ENCODE measurements around the gene LPP.

LPP gene

DNA sequence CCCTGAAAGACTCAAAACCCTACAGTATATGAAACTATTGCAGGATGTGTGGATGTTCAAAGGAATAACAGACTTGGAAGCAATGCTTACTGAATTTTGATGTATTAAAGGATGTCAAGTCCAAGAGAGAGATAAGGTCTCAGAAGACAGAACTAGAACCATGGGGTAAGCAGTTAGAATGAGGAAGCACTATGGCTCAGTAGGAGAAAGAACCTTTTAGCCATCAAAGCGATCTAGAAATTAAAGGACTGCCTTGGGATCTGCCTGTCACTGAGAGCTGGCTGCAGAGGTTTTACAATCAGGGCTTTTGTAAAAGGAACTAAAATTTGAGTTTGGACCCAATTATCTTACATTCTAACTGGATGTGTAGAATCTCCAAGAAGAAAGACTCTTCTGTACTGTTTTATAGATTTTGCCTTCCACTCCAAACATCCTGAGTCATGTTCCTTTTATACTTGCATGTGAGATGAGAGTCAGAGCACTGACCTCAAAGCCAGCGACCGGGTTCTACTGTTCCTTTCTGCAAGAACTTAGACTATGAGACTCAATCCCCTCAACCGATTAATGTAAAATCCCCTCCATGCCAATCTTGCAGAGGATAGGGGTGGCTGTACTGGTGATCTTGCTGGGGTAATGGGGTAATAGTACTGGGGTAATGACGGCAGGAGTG lies 605.5 kb downstream of the LPP start:
- DNase-seq (ENCODE audit: low read depth), result no peak
- H3K4me3 ChIP-seq (ENCODE audit: control insufficient read depth, low read depth, low read length), result no peak overlapping the region
- TF ChIP-seq, protein P1, sequence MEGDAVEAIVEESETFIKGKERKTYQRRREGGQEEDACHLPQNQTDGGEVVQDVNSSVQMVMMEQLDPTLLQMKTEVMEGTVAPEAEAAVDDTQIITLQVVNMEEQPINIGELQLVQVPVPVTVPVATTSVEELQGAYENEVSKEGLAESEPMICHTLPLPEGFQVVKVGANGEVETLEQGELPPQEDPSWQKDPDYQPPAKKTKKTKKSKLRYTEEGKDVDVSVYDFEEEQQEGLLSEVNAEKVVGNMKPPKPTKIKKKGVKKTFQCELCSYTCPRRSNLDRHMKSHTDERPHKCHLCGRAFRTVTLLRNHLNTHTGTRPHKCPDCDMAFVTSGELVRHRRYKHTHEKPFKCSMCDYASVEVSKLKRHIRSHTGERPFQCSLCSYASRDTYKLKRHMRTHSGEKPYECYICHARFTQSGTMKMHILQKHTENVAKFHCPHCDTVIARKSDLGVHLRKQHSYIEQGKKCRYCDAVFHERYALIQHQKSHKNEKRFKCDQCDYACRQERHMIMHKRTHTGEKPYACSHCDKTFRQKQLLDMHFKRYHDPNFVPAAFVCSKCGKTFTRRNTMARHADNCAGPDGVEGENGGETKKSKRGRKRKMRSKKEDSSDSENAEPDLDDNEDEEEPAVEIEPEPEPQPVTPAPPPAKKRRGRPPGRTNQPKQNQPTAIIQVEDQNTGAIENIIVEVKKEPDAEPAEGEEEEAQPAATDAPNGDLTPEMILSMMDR (IDR thresholded peaks at IDR 0.05; ENCODE audit: control insufficient read depth, insufficient read depth, low read depth, low read length, missing control alignments), result no peak

GRCh38 chr3:188760408-188760807 lies 606.5 kb downstream of the LPP start:
- no peak overlapping the region for H3K4me3 ChIP-seq (ENCODE audit: control insufficient read depth, low read depth, low read length)
- TF ChIP-seq, protein P1 (IDR thresholded peaks at IDR 0.05; ENCODE audit: control insufficient read depth, insufficient read depth, low read depth, low read length, missing control alignments), result no peak
- no peak for DNase-seq (ENCODE audit: low read depth)

GRCh38 chr3:188761439-188761838 lies 607.5 kb downstream of the LPP start:
- TF ChIP-seq, protein P1 (IDR thresholded peaks at IDR 0.05; ENCODE audit: control insufficient read depth, insufficient read depth, low read depth, low read length, missing control alignments), result no peak
- no peak for DNase-seq (ENCODE audit: low read depth)

DNA sequence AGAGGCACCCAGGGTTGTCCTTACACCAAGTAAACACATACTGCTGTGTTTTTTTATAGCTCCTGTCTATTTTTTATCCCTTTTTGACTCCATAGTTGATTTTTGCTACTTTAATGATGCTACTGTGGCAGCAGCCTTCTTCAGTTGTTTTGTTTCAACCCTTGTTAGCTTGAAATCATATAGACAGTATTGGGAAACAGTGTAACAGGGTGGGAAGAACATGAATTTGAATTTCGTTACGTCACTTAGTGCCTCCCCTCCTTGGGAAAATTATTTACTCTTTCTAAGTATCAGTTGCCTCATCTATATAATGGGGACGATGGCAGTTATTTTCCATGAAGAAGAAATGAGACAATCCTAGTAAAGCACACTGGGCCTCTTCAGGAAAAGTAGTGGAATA lies 608.0 kb downstream of the LPP start:
- no peak for DNase-seq (ENCODE audit: low read depth)
- TF ChIP-seq, protein P1 (IDR thresholded peaks at IDR 0.05; ENCODE audit: control insufficient read depth, insufficient read depth, low read depth, low read length, missing control alignments), result no peak
- no peak overlapping the region for H3K4me3 ChIP-seq (ENCODE audit: control insufficient read depth, low read depth, low read length)

More at GRCh38 chr3:188761439-188761838, 607.5 kb downstream of the LPP start:
- H3K4me3 ChIP-seq (ENCODE audit: control insufficient read depth, low read depth, low read length), result no peak overlapping the region

DNA sequence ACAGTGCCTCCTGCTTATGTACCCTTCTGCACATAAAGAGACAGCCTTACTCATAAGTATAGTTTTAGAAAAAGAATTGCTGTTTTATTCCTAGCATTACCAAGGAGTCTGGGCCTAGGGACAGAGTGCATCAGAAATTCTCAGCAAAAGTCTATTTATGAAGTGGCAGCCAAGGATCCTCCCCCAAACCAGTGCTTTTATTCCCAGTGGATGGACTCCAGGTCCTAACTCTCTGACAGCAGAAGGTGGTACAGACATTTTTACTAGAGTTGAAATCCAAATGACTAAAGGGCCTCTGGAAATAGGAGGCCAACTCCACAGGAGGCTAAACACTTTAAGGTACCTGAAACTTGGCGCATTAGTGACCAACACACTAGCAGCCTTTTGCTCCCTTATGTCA lies 610.7 kb downstream of the LPP start:
- no peak for DNase-seq (ENCODE audit: low read depth)
- no peak overlapping the region for H3K4me3 ChIP-seq (ENCODE audit: control insufficient read depth, low read depth, low read length)
- TF ChIP-seq, protein P1 (IDR thresholded peaks at IDR 0.05; ENCODE audit: control insufficient read depth, insufficient read depth, low read depth, low read length, missing control alignments), result no peak

- no peak overlapping the region for H3K4me3 ChIP-seq (ENCODE audit: control insufficient read depth, low read depth, low read length)
- TF ChIP-seq, protein P1 (IDR thresholded peaks at IDR 0.05; ENCODE audit: control insufficient read depth, insufficient read depth, low read depth, low read length, missing control alignments), result no peak
- DNase-seq (ENCODE audit: low read depth), result no peak
These were observed 615.9 kb downstream of the LPP start for GRCh38 chr3:188769831-188770230.

All from AG09309 (cell line).